Mucosa of stomach (tissue), 1 donor: ENCODE results near the gene COL18A1.

Source experiments
- H3K27me3 ChIP-seq: one replicate; pipeline ENCODE4 v1.7.0; 2013; ENCODE audit warnings: mild to moderate bottlenecking, low read length; ENCODE audit not compliant: control insufficient read depth, insufficient read depth
- H3K36me3 ChIP-seq: one replicate; pipeline ENCODE4 v1.7.0; 2013; ENCODE audit warnings: low read length; ENCODE audit not compliant: control insufficient read depth, insufficient read depth
- H3K4me1 ChIP-seq: one replicate; pipeline ENCODE4 v1.7.0; 2013; ENCODE audit warnings: mild to moderate bottlenecking, low read length; ENCODE audit not compliant: control insufficient read depth, insufficient read depth
- H3K4me3 ChIP-seq: one replicate; pipeline ENCODE4 v1.7.0; 2013; ENCODE audit warnings: low read length
- H3K9ac ChIP-seq: one replicate; pipeline ENCODE4 v1.7.0; 2013; ENCODE audit warnings: mild to moderate bottlenecking, low read length, moderate library complexity
- H3K9me3 ChIP-seq: one replicate; pipeline ENCODE4 v1.7.0; 2013; ENCODE audit warnings: mild to moderate bottlenecking, low read length, moderate library complexity; ENCODE audit not compliant: control insufficient read depth
- donor health status: Pancreatic carcinoma.

COL18A1 gene

GRCh38 chr21:45451091-45451740, 46.3 kb downstream of the COL18A1 start:
- no peaks in the 10 kb centered on the region for H3K27me3 ChIP-seq
- H3K36me3 ChIP-seq, result no peaks in the 10 kb centered on the region
- no peak overlapping the region for H3K4me3 ChIP-seq
- H3K9ac ChIP-seq, result no peak overlapping the region
- no peaks in the 10 kb centered on the region for H3K9me3 ChIP-seq
- peaks cover 12% of the 10 kb centered on the region for H3K4me1 ChIP-seq

- Histone ChIP-seq H3K27me3 (no peaks in the 10 kb centered on the region), H3K4me3 (no peak overlapping the region), H3K9me3 (no peaks in the 10 kb centered on the region), H3K36me3 (no peaks in the 10 kb centered on the region), H3K4me1 (peaks cover 12% of the 10 kb centered on the region), H3K9ac (no peak overlapping the region)
Observed at GRCh38 chr21:45451771-45452182, 46.8 kb downstream of the COL18A1 start.

GRCh38 chr21:45452696-45453307, 47.8 kb downstream of the COL18A1 start:
- H3K9ac ChIP-seq, result no peak overlapping the region
- no peaks in the 10 kb centered on the region for H3K27me3 ChIP-seq
- H3K4me3 ChIP-seq, result no peak overlapping the region
- peaks cover 12% of the 10 kb centered on the region for H3K4me1 ChIP-seq
- no peaks in the 10 kb centered on the region for H3K36me3 ChIP-seq
- no peaks in the 10 kb centered on the region for H3K9me3 ChIP-seq

- no peak overlapping the region for H3K9ac ChIP-seq
Observed at GRCh38 chr21:45453308-45453950, 48.5 kb downstream of the COL18A1 start.

GRCh38 chr21:45454060-45454925, 49.3 kb downstream of the COL18A1 start:
- Histone ChIP-seq H3K9me3 (no peaks in the 10 kb centered on the region), H3K36me3 (no peaks in the 10 kb centered on the region), H3K9ac (no peak overlapping the region), H3K4me1 (peaks cover 12% of the 10 kb centered on the region), H3K4me3 (no peak overlapping the region), H3K27me3 (no peaks in the 10 kb centered on the region)

More at GRCh38 chr21:45453308-45453950, 48.5 kb downstream of the COL18A1 start:
- Histone ChIP-seq H3K4me3 (no peak overlapping the region), H3K9me3 (no peaks in the 10 kb centered on the region), H3K36me3 (no peaks in the 10 kb centered on the region), H3K27me3 (no peaks in the 10 kb centered on the region), H3K4me1 (peaks cover 12% of the 10 kb centered on the region)

GRCh38 chr21:45454926-45455673, 50.1 kb downstream of the COL18A1 start:
- Histone ChIP-seq H3K4me3 (no peak overlapping the region), H3K9ac (no peak overlapping the region), H3K9me3 (no peaks in the 10 kb centered on the region), H3K27me3 (no peaks in the 10 kb centered on the region), H3K4me1 (peaks cover 12% of the 10 kb centered on the region), H3K36me3 (no peaks in the 10 kb centered on the region)

GRCh38 chr21:45455674-45456583, 51.0 kb downstream of the COL18A1 start:
- no peaks in the 10 kb centered on the region for H3K36me3 ChIP-seq
- no peak overlapping the region for H3K9ac ChIP-seq
- no peaks in the 10 kb centered on the region for H3K9me3 ChIP-seq
- H3K27me3 ChIP-seq, result no peaks in the 10 kb centered on the region
- H3K4me1 ChIP-seq, result peaks cover 12% of the 10 kb centered on the region
- H3K4me3 ChIP-seq, result no peak overlapping the region

- Histone ChIP-seq H3K36me3 (no peaks in the 10 kb centered on the region), H3K4me3 (no peak overlapping the region)
Observed at GRCh38 chr21:45456584-45457160, 51.7 kb downstream of the COL18A1 start.

GRCh38 chr21:45457161-45457831, 52.3 kb downstream of the COL18A1 start:
- Histone ChIP-seq H3K4me3 (no peak overlapping the region), H3K36me3 (no peaks in the 10 kb centered on the region), H3K9me3 (no peaks in the 10 kb centered on the region), H3K9ac (no peak overlapping the region), H3K27me3 (no peaks in the 10 kb centered on the region), H3K4me1 (peaks cover 12% of the 10 kb centered on the region)

More at GRCh38 chr21:45456584-45457160, 51.7 kb downstream of the COL18A1 start:
- H3K4me1 ChIP-seq, result peaks cover 12% of the 10 kb centered on the region
- H3K27me3 ChIP-seq, result no peaks in the 10 kb centered on the region
- H3K9me3 ChIP-seq, result no peaks in the 10 kb centered on the region
- no peak overlapping the region for H3K9ac ChIP-seq

- Histone ChIP-seq H3K4me1 (peaks cover 12% of the 10 kb centered on the region), H3K27me3 (no peaks in the 10 kb centered on the region), H3K9ac (no peak overlapping the region), H3K9me3 (no peaks in the 10 kb centered on the region), H3K36me3 (no peaks in the 10 kb centered on the region), H3K4me3 (no peak overlapping the region)
Observed at GRCh38 chr21:45457832-45458172, 52.8 kb downstream of the COL18A1 start.
